GM19193 (cell line): ENCODE results near the gene NDUFB8.

ENCODE experiments used
- POLR2A ChIP-seq: IDR thresholded peaks from 4 replicates; pipeline ENCODE4 v1.6.1; 2011; ENCODE audit not compliant: insufficient read depth, insufficient read length; ENCODE audit errors: extremely low read depth

NDUFB8 gene

GRCh38 chr10:100502926-100503494 is 26.7 kb downstream of the NDUFB8 start:
- TF ChIP-seq POLR2A = no peak

GRCh38 chr10:100501423-100501822 is 28.2 kb downstream of the NDUFB8 start:
- TF ChIP-seq POLR2A = no peak

- TF ChIP-seq POLR2A = no peak
These were observed 31.6 kb downstream of the NDUFB8 start for GRCh38 chr10:100498059-100498458.

GRCh38 chr10:100496567-100496966 is 33.1 kb downstream of the NDUFB8 start:
- TF ChIP-seq POLR2A = no peak

- no peak for TF ChIP-seq POLR2A
These were observed 39.1 kb downstream of the NDUFB8 start for GRCh38 chr10:100490531-100490930.

GRCh38 chr10:100489396-100489795 is 40.3 kb downstream of the NDUFB8 start:
- no peak for TF ChIP-seq POLR2A

GRCh38 chr10:100487529-100487928 is 42.1 kb downstream of the NDUFB8 start:
- no peak for TF ChIP-seq POLR2A

- TF ChIP-seq POLR2A = no peak
These were observed 43.7 kb downstream of the NDUFB8 start for GRCh38 chr10:100485801-100486495.

GRCh38 chr10:100485366-100485765 is 44.3 kb downstream of the NDUFB8 start:
- TF ChIP-seq POLR2A = no peak

- TF ChIP-seq POLR2A = no peak
These were observed 45.6 kb downstream of the NDUFB8 start for GRCh38 chr10:100483876-100484666.

- TF ChIP-seq POLR2A = no peak
These were observed 46.9 kb downstream of the NDUFB8 start for GRCh38 chr10:100482834-100483185.

- no peak for TF ChIP-seq POLR2A
These were observed 47.4 kb downstream of the NDUFB8 start for GRCh38 chr10:100482181-100482833.

GRCh38 chr10:100481462-100482081 is 48.1 kb downstream of the NDUFB8 start:
- no peak for TF ChIP-seq POLR2A

GRCh38 chr10:100480002-100480401 is 49.7 kb downstream of the NDUFB8 start:
- TF ChIP-seq POLR2A = no peak

GRCh38 chr10:100479037-100479436 is 50.6 kb downstream of the NDUFB8 start:
- TF ChIP-seq POLR2A = no peak

- no peak for TF ChIP-seq POLR2A
These were observed 51.7 kb downstream of the NDUFB8 start for GRCh38 chr10:100477970-100478369.
